SK-N-MC (cell line): ENCODE results near the gene COPS7B.
A peak's percentile ranks its signal among the peaks of the same experiment; 100 is the strongest.
"Not testable (repeated sequence)": the region's sequence is repeated elsewhere in the genome, so short reads cannot be mapped to it uniquely, and the experiment has no call there.

Experiments
- DNase-seq: peaks from one replicate; pipeline ENCODE4 v3.0.0-alpha.2; 2011; ENCODE audit warnings: low read depth, low spot score
- H3K27ac ChIP-seq: fragments of 200-600 bp; sonication (generic); 2 replicates; pipeline ENCODE4 v1.5.1; 2016; ENCODE audit warnings: mixed run types
- H3K36me3 ChIP-seq: fragments of 200-600 bp; sonication (generic); 2 replicates; pipeline ENCODE4 v1.6.1; 2017; ENCODE audit warnings: antibody characterized with exemption, low read length, mixed read lengths; ENCODE audit not compliant: insufficient read depth
- H3K4me3 ChIP-seq: fragments of 200-600 bp; sonication (generic); 2 replicates; pipeline ENCODE4 v1.5.1; 2016
- H3K9ac ChIP-seq: fragments of 200-600 bp; sonication (generic); 2 replicates; pipeline ENCODE4 v1.8.0; 2017; ENCODE audit warnings: mixed run types, mixed read lengths; ENCODE audit not compliant: insufficient read length
- H3K9me3 ChIP-seq: fragments of 200-600 bp; sonication (generic); 2 replicates; pipeline ENCODE4 v1.6.1; 2017; ENCODE audit warnings: low read depth, mild to moderate bottlenecking, antibody characterized with exemption, low read length, moderate library complexity, mixed read lengths
- EZH2 ChIP-seq: fragments of 200-600 bp; sonication (generic); IDR thresholded peaks from one replicate; pipeline ENCODE4 v1.6.1; 2017; ENCODE audit warnings: antibody characterized with exemption
- FOXP2 ChIP-seq: optimal IDR thresholded peaks from 2 replicates; pipeline ENCODE3; 2011; ENCODE audit warnings: mild to moderate bottlenecking, moderate library complexity; ENCODE audit not compliant: insufficient read depth; ENCODE audit errors: extremely low read length, control extremely low read depth
- POLR2AphosphoS5 ChIP-seq: IDR thresholded peaks from 2 replicates; pipeline ENCODE4 v1.6.1; 2012; ENCODE audit warnings: mild to moderate bottlenecking, low read depth, low read length, borderline replicate concordance

The COPS7B gene

GRCh38 chr2:231786177-231786916 lies at the start of gene COPS7B:
Gene COPS7B, plus strand, starts transcription at chr2:231786445. Its CDS starts 2,126 bp downstream, at chr2:231788571.
- peak within 1 kb of the TSS; percentile 82 for H3K9ac ChIP-seq
- peak within 1 kb of the TSS; percentile 94 for H3K4me3 ChIP-seq
- TF ChIP-seq FOXP2 (peak; percentile 73), EZH2 (no peak), POLR2AphosphoS5 (peak; percentile 79)
- peak within 1 kb of the TSS; percentile 61 for H3K27ac ChIP-seq
- H3K36me3 ChIP-seq, result peaks cover 23% of the 10 kb centered on the region
- no peak for DNase-seq
- H3K9me3 ChIP-seq, result no peaks in the 10 kb centered on the region

DNA sequence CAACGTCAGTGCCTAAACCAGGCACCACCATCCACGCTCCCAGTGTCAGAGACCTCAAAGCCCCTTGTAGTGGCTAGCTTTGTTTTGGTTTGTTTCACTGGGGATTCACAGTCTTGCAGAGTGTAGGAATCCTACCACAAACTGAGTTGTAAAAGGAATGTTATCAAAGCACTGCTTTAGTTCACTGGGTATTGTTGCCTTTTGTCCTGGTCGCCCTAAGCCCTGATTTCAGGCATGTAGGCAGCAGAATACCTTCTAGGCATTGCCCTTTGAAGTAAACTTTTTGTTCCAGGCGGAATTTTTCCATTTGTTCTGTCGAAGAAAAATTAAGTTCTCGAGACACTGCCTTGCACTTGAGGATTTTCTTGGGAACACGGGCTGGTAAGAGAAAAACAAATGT lies 48.5 kb upstream of the COPS7B start:
- no peak for DNase-seq
- H3K36me3 ChIP-seq, result no peaks in the 10 kb centered on the region
- no peak overlapping the region for H3K9ac ChIP-seq
- TF ChIP-seq EZH2 (no peak), FOXP2 (no peak), POLR2AphosphoS5 (no peak)
- no peak overlapping the region for H3K27ac ChIP-seq
- no peaks in the 10 kb centered on the region for H3K9me3 ChIP-seq
- no peak overlapping the region for H3K4me3 ChIP-seq

DNA sequence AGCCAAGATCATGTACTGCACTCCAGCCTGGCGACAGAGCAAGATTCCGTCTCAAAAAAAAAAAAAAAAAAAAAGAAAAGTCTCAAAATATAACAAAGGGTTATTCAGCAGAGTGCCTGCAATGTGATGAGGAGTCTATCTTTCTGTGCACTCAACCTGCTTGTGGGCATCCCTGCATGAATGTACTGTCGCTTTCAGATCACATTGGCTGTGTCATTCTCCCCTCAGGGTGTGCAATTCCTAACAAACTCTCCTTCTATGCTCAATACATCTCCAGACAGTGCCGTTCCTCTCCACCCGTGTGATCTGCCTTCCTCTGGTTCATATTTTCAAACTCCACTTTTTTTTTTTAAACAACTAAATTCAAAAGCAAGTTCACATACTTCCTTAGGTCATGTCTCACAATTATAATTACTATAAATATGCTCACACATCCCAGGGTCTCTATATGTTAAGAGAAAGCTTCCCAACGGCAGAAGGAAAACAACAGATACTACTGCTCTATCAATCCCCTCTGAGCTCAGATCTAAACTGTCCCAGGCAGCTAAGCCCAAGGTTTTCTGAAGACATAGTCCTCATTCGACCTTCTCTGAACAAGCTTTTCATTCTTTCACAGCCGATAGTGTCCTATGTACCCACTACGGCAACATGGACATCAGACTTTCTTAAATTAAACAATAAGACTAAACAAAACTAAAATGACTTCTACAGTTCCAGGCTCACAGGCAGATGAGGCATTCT lies 42.7 kb upstream of the COPS7B start:
- Histone ChIP-seq H3K9ac (no peak overlapping the region), H3K9me3 (no peaks in the 10 kb centered on the region), H3K27ac (no peak overlapping the region), H3K36me3 (no peaks in the 10 kb centered on the region), H3K4me3 (no peak overlapping the region)
- DNase-seq, result no peak
- TF ChIP-seq EZH2 (no peak), POLR2AphosphoS5 (no peak), FOXP2 (no peak)

DNA sequence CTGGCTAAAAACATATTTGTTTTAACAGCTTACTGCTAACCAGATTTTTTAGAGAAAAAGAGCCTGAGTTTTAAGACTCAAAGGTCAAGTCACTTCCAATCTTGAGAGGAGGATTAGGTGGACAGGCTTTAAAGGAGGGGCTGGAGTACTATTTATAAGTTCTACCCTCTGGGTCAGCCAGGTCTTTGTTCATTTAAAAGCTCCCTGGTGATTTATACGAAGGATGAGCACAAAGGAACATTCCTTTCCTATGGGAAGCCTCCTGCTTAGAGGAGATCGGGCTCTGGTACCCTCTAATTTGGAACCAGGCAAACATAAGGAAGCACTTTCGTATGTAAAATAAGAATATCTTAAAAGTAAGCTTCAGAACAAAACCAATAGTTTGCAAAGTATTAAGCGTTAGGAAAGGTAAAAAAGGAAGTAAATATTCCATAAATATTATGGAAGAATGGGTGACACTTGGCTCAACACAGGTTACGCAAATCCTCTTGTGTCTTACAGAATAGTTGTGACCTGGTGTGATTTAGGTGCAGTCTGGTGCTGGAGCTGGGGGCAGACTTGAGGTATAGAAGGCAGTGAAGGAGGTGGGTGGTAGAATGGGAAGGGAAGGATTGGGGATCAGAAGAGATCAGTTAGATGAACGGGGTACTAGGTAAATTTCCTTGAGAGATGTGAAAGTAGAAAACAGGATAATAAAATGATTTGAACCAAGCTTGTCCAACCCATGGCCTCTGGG lies 40.8 kb upstream of the COPS7B start:
- Histone ChIP-seq H3K36me3 (no peaks in the 10 kb centered on the region), H3K27ac (no peak overlapping the region), H3K9me3 (no peaks in the 10 kb centered on the region), H3K9ac (no peak overlapping the region), H3K4me3 (no peak overlapping the region)
- TF ChIP-seq EZH2, result no peak
- TF ChIP-seq POLR2AphosphoS5, result no peak
- TF ChIP-seq FOXP2, result no peak
- DNase-seq, result no peak

DNA sequence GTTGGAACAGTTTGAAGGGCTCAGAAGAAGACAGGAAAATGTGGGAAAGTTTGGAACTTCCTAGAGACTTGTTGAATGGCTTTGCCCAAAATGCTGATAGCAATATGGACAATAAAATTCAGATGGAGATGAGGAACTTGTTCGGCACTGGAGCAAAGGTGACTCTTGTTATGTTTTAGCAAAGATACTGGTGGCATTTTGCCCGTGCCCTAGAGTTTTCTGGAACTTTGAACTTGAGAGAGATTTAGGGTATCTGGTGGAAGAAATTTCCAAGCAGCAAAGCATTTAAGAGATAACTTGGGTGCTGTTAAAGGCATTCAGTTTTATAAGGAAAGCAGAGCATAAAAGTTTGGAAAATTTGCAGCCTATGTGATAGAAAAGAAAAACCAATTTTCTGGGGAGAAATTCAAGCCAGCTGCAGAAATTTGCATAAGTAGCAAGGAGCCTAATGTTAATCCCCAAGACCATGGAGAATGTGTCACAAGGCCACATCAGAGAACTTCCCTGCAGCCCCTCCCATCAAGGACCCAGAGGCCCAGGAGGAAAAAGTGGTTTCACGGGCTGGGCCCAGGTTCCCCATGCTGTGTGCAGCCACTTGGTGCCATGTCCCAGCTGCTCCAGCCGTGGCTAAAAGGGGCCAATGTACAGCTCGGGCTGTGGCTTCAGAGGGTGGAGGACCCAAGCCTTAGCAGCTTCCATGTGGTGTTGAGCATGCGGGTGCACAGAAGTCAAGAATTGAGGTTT lies 37.9 kb upstream of the COPS7B start:
- H3K9ac ChIP-seq, H3K27ac ChIP-seq, H3K9me3 ChIP-seq, H3K36me3 ChIP-seq, H3K4me3 ChIP-seq, DNase-seq: not testable (repeated sequence)

DNA sequence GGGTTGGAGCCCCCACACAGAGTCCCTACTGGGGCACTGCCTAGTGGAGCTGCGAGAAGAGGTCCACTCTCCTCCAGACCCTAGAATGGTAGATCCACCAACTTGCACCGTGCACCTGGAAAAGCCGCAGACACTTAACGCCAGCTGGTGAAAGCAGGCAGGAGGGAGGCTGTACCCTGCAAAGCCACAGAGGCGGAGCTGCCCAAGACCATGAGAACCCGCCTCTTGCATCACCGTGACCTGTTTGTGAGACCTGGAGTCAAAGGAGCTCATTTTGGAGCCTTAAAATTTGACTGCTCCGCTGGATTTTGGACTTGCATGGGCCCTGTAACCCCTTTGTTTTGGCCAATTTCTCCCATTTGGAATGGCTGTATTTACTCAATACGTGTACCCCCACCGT lies 37.2 kb upstream of the COPS7B start:
- not testable (repeated sequence) for H3K27ac ChIP-seq, H3K9me3 ChIP-seq, H3K36me3 ChIP-seq, H3K9ac ChIP-seq, DNase-seq, H3K4me3 ChIP-seq

DNA sequence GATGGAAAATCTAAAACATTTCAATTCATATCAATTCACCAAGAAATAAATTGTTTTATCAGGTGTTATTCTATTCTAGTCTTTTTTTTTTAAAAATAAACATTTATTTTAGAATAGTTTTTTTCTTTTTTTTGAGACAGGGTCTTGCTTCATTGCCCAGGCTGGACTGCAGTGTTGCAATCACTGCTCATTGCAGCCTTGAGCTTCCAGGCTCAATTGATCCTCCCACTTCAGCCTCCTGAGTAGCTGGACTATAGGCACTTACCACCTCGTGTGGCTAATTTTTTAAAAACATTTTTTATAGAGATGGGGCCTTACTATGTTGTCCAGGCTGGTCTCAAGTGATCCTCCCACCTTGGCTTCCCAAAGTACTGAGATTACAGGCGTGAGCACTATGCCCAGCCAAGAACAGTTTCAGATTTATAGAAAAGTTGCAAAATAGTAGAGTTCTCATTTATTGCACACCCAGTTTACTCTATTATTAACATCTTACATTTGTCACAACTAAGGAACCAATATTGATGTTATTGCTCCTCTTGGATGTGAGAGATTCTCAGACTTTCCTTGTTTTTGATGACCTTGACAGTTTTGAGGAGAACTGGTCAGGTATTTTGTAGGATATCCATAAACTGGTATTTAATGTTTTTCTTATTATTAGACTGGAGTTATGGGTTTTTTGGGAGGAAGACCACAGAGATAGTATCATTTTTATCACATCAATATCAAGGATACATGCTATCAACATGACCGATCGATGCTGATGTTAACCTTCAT lies 35.0 kb upstream of the COPS7B start:
- Histone ChIP-seq H3K27ac (no peak overlapping the region), H3K4me3 (no peak overlapping the region), H3K9me3 (no peaks in the 10 kb centered on the region), H3K9ac (no peak overlapping the region), H3K36me3 (no peaks in the 10 kb centered on the region)
- TF ChIP-seq POLR2AphosphoS5 (no peak), FOXP2 (no peak), EZH2 (no peak)
- no peak for DNase-seq

DNA sequence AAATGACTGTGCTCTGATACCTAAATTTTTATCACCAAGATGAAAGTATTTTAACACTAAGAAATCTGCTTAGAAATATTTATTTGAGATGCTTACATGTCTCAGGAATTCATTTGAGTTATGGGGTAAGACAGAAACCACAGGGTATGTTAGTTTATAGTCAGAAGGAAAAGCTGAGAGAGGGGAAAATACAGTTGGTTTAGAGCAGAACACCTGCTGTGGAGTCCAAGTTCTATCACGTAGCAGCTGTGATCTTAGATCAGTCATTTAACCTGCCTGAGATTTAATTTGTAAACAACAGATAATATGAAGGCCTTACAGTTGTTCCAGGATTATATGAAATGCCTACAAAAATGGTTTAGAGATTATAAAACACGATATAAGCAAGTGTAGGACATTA lies 34.2 kb upstream of the COPS7B start:
- no peaks in the 10 kb centered on the region for H3K36me3 ChIP-seq

More for the DNA sequence above, 34.2 kb upstream of the COPS7B start:
- Histone ChIP-seq H3K9me3 (no peaks in the 10 kb centered on the region), H3K27ac (no peak overlapping the region), H3K9ac (no peak overlapping the region), H3K4me3 (no peak overlapping the region)
- TF ChIP-seq EZH2 (no peak), POLR2AphosphoS5 (no peak), FOXP2 (no peak)
- no peak for DNase-seq
